Stimulated activated naive CD4-positive, alpha-beta T cell treated with Interleukin-2 at 50 U/mL for 16 hours (primary cell): Measurements from ENCODE around the gene AKAP3.

Source experiments
- DNase-seq: peaks from one replicate; lab custom pipeline; 2025; lab: John Stamatoyannopoulos, UW

Gene AKAP3

GRCh38 chr12:4595881-4596280 lies 53.0 kb downstream of the AKAP3 start:
- no peak for DNase-seq

DNA sequence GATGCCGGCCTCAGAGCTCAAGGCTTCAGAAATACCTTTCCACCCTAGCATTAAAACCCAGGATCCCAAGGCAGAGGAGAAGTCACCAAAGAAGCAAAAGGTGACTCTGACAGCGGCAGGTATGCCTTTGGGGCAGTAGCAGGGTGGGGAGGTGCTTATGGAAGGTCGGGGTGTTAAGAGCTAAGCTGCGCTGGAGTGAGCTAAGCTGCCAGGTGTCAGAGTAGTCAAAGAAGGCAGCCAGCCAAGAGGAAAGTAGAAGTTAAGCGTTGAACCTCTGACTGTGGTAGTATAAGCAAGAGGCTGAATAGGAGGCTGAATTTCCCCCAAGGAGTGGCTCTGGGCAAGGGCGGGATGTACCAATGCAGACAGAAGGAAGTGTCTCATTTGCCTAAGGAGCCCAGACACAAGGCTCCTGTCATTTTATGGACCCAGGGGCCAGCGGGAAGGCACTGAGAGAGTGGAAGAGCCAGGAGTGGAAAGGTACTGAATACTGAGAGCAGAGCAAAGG lies 57.6 kb downstream of the AKAP3 start:
- DNase-seq, result no peak

- DNase-seq, result no peak
Observed at GRCh38 chr12:4589941-4590340, 58.9 kb downstream of the AKAP3 start.

DNA sequence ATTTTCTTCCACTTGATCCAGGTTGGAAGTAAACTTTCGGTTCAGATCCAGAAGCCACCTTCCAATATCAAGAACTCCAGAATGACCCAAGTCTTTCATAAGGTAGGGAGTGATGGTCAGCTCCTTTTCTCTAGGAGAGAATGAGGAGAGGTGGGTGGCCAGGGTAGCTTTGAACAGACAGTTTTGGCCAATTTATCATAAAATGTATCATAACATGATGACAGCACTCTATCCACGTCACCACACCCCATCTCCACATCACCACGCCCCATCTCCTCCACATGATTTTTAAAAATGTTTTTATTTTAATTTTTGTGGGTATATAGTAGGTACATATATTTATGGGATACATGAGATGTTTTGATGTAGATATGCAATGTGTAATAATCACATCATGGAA lies 59.9 kb downstream of the AKAP3 start:
- no peak for DNase-seq

GRCh38 chr12:4587108-4587507 lies 61.7 kb downstream of the AKAP3 start:
- no peak for DNase-seq

GRCh38 chr12:4586500-4586899 lies 62.4 kb downstream of the AKAP3 start:
- no peak for DNase-seq

DNA sequence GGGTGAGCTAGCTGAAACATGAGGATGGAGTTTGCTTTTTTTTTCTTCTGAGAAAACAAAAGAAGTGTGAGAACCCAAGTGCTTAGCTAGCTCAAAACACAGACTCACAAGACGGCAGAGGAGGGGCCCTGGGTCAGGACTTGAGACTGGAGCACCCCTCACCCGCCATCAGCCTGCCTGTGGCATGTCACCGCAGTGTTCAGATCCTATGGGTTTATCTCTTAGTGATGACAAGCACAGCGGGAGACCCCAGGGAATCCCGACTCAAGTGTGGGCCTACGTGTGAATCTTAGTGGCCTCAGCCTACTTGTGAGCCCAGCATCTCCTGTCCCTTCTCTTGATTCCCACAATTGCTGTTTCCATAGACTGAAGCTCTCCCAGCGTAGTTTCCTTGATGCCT lies 64.0 kb downstream of the AKAP3 start:
- no peak for DNase-seq

DNA sequence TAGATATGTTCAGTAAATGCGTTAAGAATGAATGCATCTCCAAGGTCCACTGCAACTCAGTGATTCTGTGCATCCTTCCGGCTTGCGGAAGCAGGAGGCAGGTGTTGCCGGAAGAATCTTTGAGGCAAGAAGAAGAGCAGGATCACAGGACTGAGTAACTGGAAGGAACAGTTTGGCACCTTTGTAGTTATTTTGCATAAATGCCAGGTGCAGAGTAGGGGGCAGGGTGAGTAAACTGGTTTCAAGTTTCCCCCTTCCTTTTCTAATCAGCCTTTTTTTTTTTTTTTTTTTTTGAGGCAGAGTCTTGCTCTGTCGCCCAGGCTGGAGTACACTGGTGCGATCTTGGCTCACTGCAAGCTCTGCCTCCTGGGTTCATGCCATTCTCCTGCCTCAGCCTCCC lies 64.6 kb downstream of the AKAP3 start:
- no peak for DNase-seq

DNA sequence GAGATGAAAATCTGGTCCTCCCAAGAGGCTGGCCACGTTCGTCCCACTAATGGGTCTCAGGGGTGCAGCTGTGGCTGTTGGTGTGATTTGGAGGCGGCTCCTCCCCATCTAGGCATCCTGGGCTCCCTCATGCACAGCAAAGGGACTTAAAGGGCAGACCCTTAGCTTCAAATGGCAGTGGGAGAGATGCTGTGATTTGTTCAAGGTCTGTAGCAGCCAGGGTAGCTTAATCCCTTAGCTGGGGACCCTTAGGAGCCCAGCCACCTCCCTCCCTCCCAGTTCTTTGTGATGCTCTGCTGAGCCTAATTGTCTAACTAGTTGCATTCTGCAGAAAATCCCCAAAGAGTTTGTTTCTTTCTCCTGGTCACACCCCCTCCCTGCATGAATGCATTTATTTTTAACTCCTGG lies 68.6 kb downstream of the AKAP3 start:
- DNase-seq, result no peak

- no peak for DNase-seq
Observed at GRCh38 chr12:4579305-4580102, 69.3 kb downstream of the AKAP3 start.

DNA sequence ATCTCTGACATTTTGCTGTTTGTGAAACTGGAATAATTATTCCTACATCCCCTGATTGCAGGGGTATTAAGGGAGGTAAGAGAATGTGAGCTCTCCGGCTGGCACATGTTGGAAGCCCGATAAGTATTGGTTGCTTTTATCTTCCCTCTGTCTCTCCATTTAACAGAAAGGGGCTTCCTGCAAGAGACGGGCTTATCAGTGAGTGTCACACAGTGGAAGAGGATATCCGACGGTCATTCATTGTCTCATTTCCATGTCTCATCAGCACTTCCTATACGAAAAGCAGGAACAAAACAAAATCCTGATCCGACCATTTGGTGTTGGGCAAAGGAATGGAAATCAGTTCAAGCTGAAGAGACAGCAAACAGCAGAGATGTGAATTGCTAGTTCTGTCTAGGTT lies 76.2 kb downstream of the AKAP3 start:
- no peak for DNase-seq

- DNase-seq, result no peak
Observed at GRCh38 chr12:4569261-4569660, 79.6 kb downstream of the AKAP3 start.

DNA sequence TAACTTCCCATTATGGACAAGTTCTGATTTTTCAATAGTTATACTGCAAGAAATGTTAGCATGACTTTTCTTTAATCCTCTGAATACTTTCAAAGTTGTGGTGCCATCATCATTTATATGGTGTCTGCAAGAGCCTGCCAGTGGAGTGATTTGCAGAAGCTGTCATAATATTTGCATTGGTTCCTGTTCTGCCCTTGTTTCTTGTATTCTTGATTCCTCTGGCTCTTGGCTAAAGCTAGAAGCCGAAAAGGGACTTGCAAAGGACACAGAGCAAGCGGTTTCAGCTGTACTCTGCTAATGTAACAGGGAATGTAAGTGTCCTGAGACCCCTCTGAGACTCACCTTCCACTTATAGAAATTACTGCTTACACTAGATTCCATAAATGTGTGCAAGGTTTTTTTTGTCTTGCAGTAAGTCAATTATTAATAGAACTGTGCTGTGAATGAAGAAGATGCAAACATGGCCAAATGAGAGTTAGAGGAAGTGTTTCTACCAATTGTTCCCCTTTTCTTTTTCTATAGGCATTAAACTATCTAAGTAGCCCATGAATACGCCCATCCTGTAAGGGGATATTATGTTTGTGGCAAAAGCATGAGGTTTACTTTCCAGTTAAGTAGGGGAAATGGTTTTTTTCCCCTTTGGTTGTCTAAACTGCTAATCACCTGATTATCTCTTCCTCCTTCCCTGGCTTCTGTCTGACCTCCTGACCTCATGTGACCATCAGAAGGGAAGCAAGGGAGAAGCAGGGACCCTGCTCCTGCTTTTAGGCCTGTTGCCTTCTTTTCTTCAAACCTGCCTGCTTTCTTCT lies 81.6 kb downstream of the AKAP3 start:
- no peak for DNase-seq

- no peak for DNase-seq
Observed at GRCh38 chr12:4566474-4566873, 82.4 kb downstream of the AKAP3 start.
